ENCODE data around the gene LRRC3.

DNA sequence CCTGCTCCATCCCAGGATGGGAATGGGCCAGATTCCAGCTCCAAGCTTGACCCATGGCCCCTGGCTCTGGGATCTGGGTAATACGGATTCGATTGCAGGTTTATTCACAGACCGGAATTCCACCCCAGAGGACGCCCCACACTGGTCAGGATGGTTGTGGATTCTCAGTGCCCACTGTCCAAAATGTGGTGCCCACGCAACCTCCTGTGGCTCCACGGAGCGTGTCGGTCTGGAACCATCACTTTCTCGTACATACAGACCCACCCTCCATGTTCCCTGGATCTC is 53.1 kb downstream of the LRRC3 start:
- no peak for TF ChIP-seq POLR2A (IDR thresholded peaks at IDR 0.05)
- TF ChIP-seq, protein P1, sequence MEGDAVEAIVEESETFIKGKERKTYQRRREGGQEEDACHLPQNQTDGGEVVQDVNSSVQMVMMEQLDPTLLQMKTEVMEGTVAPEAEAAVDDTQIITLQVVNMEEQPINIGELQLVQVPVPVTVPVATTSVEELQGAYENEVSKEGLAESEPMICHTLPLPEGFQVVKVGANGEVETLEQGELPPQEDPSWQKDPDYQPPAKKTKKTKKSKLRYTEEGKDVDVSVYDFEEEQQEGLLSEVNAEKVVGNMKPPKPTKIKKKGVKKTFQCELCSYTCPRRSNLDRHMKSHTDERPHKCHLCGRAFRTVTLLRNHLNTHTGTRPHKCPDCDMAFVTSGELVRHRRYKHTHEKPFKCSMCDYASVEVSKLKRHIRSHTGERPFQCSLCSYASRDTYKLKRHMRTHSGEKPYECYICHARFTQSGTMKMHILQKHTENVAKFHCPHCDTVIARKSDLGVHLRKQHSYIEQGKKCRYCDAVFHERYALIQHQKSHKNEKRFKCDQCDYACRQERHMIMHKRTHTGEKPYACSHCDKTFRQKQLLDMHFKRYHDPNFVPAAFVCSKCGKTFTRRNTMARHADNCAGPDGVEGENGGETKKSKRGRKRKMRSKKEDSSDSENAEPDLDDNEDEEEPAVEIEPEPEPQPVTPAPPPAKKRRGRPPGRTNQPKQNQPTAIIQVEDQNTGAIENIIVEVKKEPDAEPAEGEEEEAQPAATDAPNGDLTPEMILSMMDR (IDR thresholded peaks at IDR 0.05): no peak

Data from adrenal gland (tissue), 5 donors.